ENCODE results near the gene ADGRD1. TPM values are rescaled to one million over a fixed set of nuclear protein-coding genes. Genes with fewer than 3 reads are reported as not detected.

Gene ADGRD1
- total RNA-seq = 18.2 and 22.0 TPM in 2 replicates

GRCh38 chr12:130953771-130954543, at the start of gene ADGRD1:
Gene ADGRD1 (plus strand): TSS chr12:130953907. CDS start chr12:130954466, 559 bp downstream.

Other genes with a start within 250 kb of the ADGRD1 start
- gene RIMBP2, start 237.6 kb upstream of the ADGRD1 start, total RNA-seq = 0.23 and 0.60 TPM in 2 replicates
- gene STX2, start 114.7 kb upstream of the ADGRD1 start, total RNA-seq = 24.2 and 35.5 TPM in 2 replicates
- gene RAN, start 81.8 kb upstream of the ADGRD1 start, total RNA-seq = 259 and 389 TPM in 2 replicates